Testis (tissue), 3 donors: ENCODE measurements around the gene WDR37. TPM values are rescaled to one million over a fixed set of nuclear protein-coding genes. Genes with fewer than 3 reads are reported as not detected.

ENCODE experiments used
- DNase-seq: peaks from one replicate; pipeline ENCODE4 v3.0.0-alpha.2; 2019
- H3K27ac ChIP-seq, 2 donors: fragments of 200-600 bp; sonication (generic); one replicate each; pipeline ENCODE4 v1.5.1; 2019
- H3K27me3 ChIP-seq: fragments of 200-600 bp; sonication (generic); one replicate; pipeline ENCODE4 v1.5.1; 2019
- H3K36me3 ChIP-seq: fragments of 200-600 bp; sonication (generic); one replicate; pipeline ENCODE4 v1.5.1; 2017; ENCODE audit warnings: low read depth; ENCODE audit errors: missing control alignments
- H3K4me1 ChIP-seq: fragments of 200-600 bp; sonication (generic); one replicate; pipeline ENCODE4 v1.5.1; 2019
- H3K4me3 ChIP-seq, 2 donors: fragments of 200-600 bp; sonication (generic); one replicate each; pipeline ENCODE4 v1.5.1; 2017 to 2019
- H3K9me3 ChIP-seq: fragments of 200-600 bp; sonication (generic); one replicate; pipeline ENCODE4 v1.5.1; 2017
- CTCF ChIP-seq, 3 experiments: fragments of 450-650 bp in 2 of 3; fragments of 200-600 bp in 1 of 3; sonication (generic) in 1 of 3; IDR thresholded peaks; one replicate each; pipeline ENCODE4 v1.5.1; 2016 to 2019; ENCODE audit warnings: antibody characterized with exemption in 3 of 3, mild to moderate bottlenecking in 2 of 3, moderate library complexity in 1 of 3
- POLR2A ChIP-seq: fragments of 450-650 bp; IDR thresholded peaks from one replicate; pipeline ENCODE4 v1.6.1; 2017; ENCODE audit warnings: antibody characterized with exemption, mild to moderate bottlenecking, moderate library complexity
- WGBS, 2 donors: methylation state at CpG; one replicate each; pipeline ENCODE4 v1.1.5; 2018; 5-methylcytosine and 5-hydroxymethylcytosine counted together
- intact Hi-C: fragments of 100-400 bp; cut with DNase I; formaldehyde crosslinking; loops from one replicate; pipeline ENCODE4 v1.15.1; 2023; ENCODE audit warnings: low total_unique reads
- polyA plus RNA-seq: library from polyadenylated mRNA; stranded (reverse); fragments of 350-450 nt; fragmentation: Illumina TruSeq; extraction: RNeasy Lipid Tissue Mini Kit (QIAGEN cat#74804); gene quantifications from one replicate; pipeline ENCODE4 v1.2.3, GENCODE V29; 2014; ENCODE audit warnings: low read depth, low replicate concordance; ENCODE audit not compliant: insufficient read depth
- total RNA-seq, 2 donors: library from RNA; depleted of rRNA; stranded (reverse); fragments of >200 nt; gene quantifications; one replicate each; pipeline ENCODE4 v1.2.3, GENCODE V29; 2016

The WDR37 gene
- total and polyA plus RNA-seq, 3 donors from 2014 or later: 29.3 to 46.9 (median 40.2) TPM

DNA sequence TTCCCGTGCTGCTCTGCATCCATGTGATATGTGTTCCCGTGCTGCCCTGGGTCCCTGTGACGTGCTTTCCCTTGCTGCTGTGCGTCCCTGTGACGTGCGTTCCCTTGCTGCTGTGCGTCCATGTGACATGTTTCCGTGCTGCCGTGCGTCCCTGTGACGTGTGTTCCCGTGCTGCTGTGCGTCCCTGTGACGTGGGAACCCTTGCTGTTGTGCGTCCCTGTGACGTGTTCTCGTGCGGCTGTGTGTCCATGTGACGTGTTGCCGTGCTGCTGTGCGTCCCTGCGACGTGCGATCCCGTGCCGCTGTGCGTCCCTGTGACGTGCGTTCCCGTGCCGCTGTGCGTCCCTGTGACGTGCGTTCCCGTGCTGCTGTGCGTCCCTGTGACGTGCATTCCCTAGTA is 45.8 kb downstream of the WDR37 start:
- Histone ChIP-seq H3K27me3 (no peaks in the 10 kb centered on the region), H3K27ac (no peak overlapping the region), H3K9me3 (no peaks in the 10 kb centered on the region), H3K4me1 (peaks cover 7% of the 10 kb centered on the region), H3K36me3 (no peaks in the 10 kb centered on the region), H3K4me3 (no peak overlapping the region)
- intact Hi-C loops: no loop called here
- WGBS, 2 donors: 89 to 95% methylated on average over 35 to 37 of the region's 37 CpGs
- TF ChIP-seq CTCF (IDR thresholded peaks at IDR 0.05): no peak
- TF ChIP-seq POLR2A: no peak
- DNase-seq: no peak

GRCh38 chr10:1102416-1102815 is 46.2 kb downstream of the WDR37 start:
- TF ChIP-seq CTCF (IDR thresholded peaks at IDR 0.05) (no peak), POLR2A (no peak)
- DNase-seq: no peak
- Histone ChIP-seq H3K27ac (no peak overlapping the region), H3K4me3 (no peak overlapping the region), H3K4me1 (peaks cover 7% of the 10 kb centered on the region), H3K9me3 (no peaks in the 10 kb centered on the region), H3K27me3 (no peaks in the 10 kb centered on the region), H3K36me3 (no peaks in the 10 kb centered on the region)
- intact Hi-C loops: no loop called here
- WGBS, 2 donors: 80 to 91% methylated on average over 7 of the region's 7 CpGs

DNA sequence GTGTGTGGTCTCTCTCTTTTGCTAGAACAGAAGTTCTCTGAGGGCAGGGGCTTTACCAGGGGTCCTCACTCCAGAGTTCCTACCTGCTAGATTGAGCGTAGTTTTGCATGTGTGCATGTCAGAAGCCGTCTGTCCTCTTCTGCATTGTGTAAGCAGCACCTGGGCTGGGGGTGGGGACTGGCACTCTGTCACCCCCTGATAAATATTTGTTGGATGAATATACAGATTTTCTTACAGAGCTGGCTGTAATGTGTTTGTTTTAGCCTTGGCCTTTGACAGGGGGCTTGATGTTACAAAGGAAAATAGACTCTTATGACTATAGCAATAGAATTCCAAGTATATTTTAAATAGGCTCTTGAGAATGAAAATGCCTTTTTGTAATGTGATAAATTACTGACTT is 46.6 kb downstream of the WDR37 start:
- no peak for DNase-seq
- H3K4me3 ChIP-seq: no peak overlapping the region
- no peak overlapping the region for H3K27ac ChIP-seq
- intact Hi-C loops: no loop called here
- no peaks in the 10 kb centered on the region for H3K27me3 ChIP-seq
- no peaks in the 10 kb centered on the region for H3K36me3 ChIP-seq
- no peak for TF ChIP-seq POLR2A
- no peak for TF ChIP-seq CTCF (IDR thresholded peaks at IDR 0.05)
- H3K4me1 ChIP-seq: peaks cover 7% of the 10 kb centered on the region
- H3K9me3 ChIP-seq: no peaks in the 10 kb centered on the region
- WGBS, 2 donors: 93 to 98% methylated on average over 2 of the region's 2 CpGs

DNA sequence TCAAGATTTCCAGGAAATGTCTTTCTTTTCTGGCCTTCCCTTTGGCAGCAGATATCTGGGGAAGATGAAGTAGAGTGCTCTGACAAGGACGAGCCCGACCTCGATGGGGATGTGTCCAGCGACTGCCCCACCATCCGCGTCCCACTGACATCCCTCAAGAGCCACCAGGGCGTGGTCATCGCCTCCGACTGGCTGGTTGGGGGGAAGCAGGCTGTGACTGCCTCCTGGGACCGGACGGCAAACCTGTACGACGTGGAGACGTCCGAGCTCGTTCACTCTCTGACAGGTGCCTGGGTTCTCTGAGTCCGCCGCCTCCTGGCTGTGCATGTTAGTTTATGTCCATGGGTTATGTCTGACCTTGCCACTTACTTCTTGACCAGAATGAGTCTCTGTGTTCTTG is 47.4 kb downstream of the WDR37 start:
- Histone ChIP-seq H3K27ac (no peak overlapping the region), H3K27me3 (no peaks in the 10 kb centered on the region), H3K4me3 (no peak overlapping the region), H3K9me3 (no peaks in the 10 kb centered on the region), H3K36me3 (no peaks in the 10 kb centered on the region), H3K4me1 (peaks cover 7% of the 10 kb centered on the region)
- WGBS, 2 donors: 92 to 98% methylated on average over 18 of the region's 18 CpGs
- no peak for DNase-seq
- intact Hi-C loops: no loop called here
- TF ChIP-seq CTCF (IDR thresholded peaks at IDR 0.05): no peak
- no peak for TF ChIP-seq POLR2A

- WGBS, 2 donors: 96 to 98% methylated on average over 14 of the region's 14 CpGs
- Histone ChIP-seq H3K27me3 (no peaks in the 10 kb centered on the region), H3K4me1 (no peaks in the 10 kb centered on the region), H3K9me3 (no peaks in the 10 kb centered on the region), H3K27ac (no peak overlapping the region), H3K36me3 (no peaks in the 10 kb centered on the region), H3K4me3 (no peak overlapping the region)
- DNase-seq: no peak
- TF ChIP-seq CTCF (IDR thresholded peaks at IDR 0.05) (no peak), POLR2A (no peak)
- intact Hi-C loops: no loop called here
Observed at GRCh38 chr10:1104971-1105370, 48.8 kb downstream of the WDR37 start.
